Neural progenitor cell (in vitro differentiated cells): ENCODE measurements around the gene CERS6. TPM values are rescaled to one million over a fixed set of nuclear protein-coding genes. Genes with fewer than 3 reads are reported as not detected.
"Not testable (repeated sequence)": the region's sequence is repeated elsewhere in the genome, so short reads cannot be mapped to it uniquely, and the experiment has no call there.

ENCODE experiments used
- DNase-seq: peaks from one replicate; pipeline ENCODE4 v3.0.0-alpha.2; 2016; ENCODE audit warnings: low spot score
- H2AFZ ChIP-seq: fragments of 200-600 bp; sonication (generic); replicated peaks from 2 replicates; pipeline ENCODE4 v1.6.1; 2016; ENCODE audit warnings: antibody characterized with exemption
- H3F3A ChIP-seq: fragments of 200-600 bp; sonication (generic); 2 replicates; pipeline ENCODE4 v1.6.1; 2016; ENCODE audit warnings: antibody characterized with exemption, low read depth
- H3K27ac ChIP-seq: fragments of 200-600 bp; sonication (generic); 2 replicates; pipeline ENCODE4 v1.5.1; 2016; ENCODE audit warnings: mild to moderate bottlenecking
- H3K27me3 ChIP-seq: fragments of 200-600 bp; sonication (generic); 2 replicates; pipeline ENCODE4 v1.6.1; 2016; ENCODE audit warnings: mild to moderate bottlenecking, moderate library complexity
- H3K36me3 ChIP-seq: fragments of 200-600 bp; sonication (generic); 2 replicates; pipeline ENCODE4 v1.5.1; 2016
- H3K4me1 ChIP-seq: fragments of 200-600 bp; sonication (generic); 2 replicates; pipeline ENCODE4 v1.6.1; 2016; ENCODE audit warnings: mixed run types
- H3K4me2 ChIP-seq: fragments of 200-600 bp; sonication (generic); 2 replicates; pipeline ENCODE4 v1.6.1; 2016
- H3K4me3 ChIP-seq: fragments of 200-600 bp; sonication (generic); 2 replicates; pipeline ENCODE4 v1.5.1; 2016
- H3K79me2 ChIP-seq: fragments of 200-600 bp; sonication (generic); 2 replicates; pipeline ENCODE4 v1.6.1; 2016; ENCODE audit warnings: low read depth
- H3K9ac ChIP-seq: fragments of 200-600 bp; sonication (generic); 2 replicates; pipeline ENCODE4 v1.6.1; 2016
- H3K9me3 ChIP-seq: fragments of 200-600 bp; sonication (generic); 2 replicates; pipeline ENCODE4 v1.5.1; 2016; ENCODE audit warnings: low read depth
- H4K20me1 ChIP-seq: fragments of 200-600 bp; sonication (generic); 2 replicates; pipeline ENCODE4 v1.6.1; 2016; ENCODE audit warnings: low read depth
- H3K27ac Mint-ChIP-seq: 3 replicates; pipeline ENCODE4 v1.8.0; 2021; ENCODE audit warnings: mixed read lengths
- H3K27me3 Mint-ChIP-seq: 2 replicates; pipeline ENCODE4 v1.8.0; 2022; ENCODE audit warnings: low read depth, mild to moderate bottlenecking, inconsistent platforms, moderate library complexity, mixed read lengths; ENCODE audit not compliant: insufficient read depth
- H3K36me3 Mint-ChIP-seq: 3 replicates; pipeline ENCODE4 v1.8.0; 2021; ENCODE audit warnings: mixed read lengths
- H3K4me1 Mint-ChIP-seq: 3 replicates; pipeline ENCODE4 v1.8.0; 2021; ENCODE audit warnings: mixed read lengths
- H3K4me3 Mint-ChIP-seq: 3 replicates; pipeline ENCODE4 v1.8.0; 2021; ENCODE audit warnings: mild to moderate bottlenecking, moderate library complexity, mixed read lengths
- H3K9me3 Mint-ChIP-seq: 3 replicates; pipeline ENCODE4 v1.8.0; 2020; ENCODE audit warnings: mixed read lengths
- CTCF ChIP-seq: fragments of 200-600 bp; sonication (generic); IDR thresholded peaks from 2 replicates; pipeline ENCODE4 v1.5.1; 2017; ENCODE audit warnings: antibody characterized with exemption, mild to moderate bottlenecking
- EZH2 ChIP-seq: fragments of 200-600 bp; sonication (generic); IDR thresholded peaks from 2 replicates; pipeline ENCODE4 v1.6.1; 2017; ENCODE audit warnings: antibody characterized with exemption, mild to moderate bottlenecking, moderate library complexity
- EZH2phosphoT487 ChIP-seq: fragments of 200-600 bp; sonication (generic); IDR thresholded peaks from 2 replicates; pipeline ENCODE4 v1.6.1; 2017; ENCODE audit warnings: antibody characterized with exemption
- total RNA-seq: library from RNA; depleted of rRNA; stranded (reverse); fragments of >200 nt; gene quantifications from 2 replicates; pipeline ENCODE4 v1.2.3, GENCODE V29; 2015; ENCODE audit warnings: low replicate concordance

CERS6 gene
- total RNA-seq, 1 donor from 2014 or later, result 50.8 TPM

GRCh38 chr2:168767258-168767657 is 311.2 kb downstream of the CERS6 start:
- Histone ChIP-seq H3K9me3 (no peaks in the 10 kb centered on the region), H2AFZ (no peak overlapping the region), H3K36me3 (peaks cover 10% of the 10 kb centered on the region), H3F3A (no peaks in the 10 kb centered on the region), H3K4me1 (no peaks in the 10 kb centered on the region), H3K9ac (no peak overlapping the region), H3K27me3 (no peaks in the 10 kb centered on the region), H3K4me3 (no peak overlapping the region), H3K4me2 (no peak overlapping the region), H3K27ac (no peak overlapping the region), H4K20me1 (no peaks in the 10 kb centered on the region), H3K79me2 (no peaks in the 10 kb centered on the region)
- Mint-ChIP-seq H3K4me3 (no peak overlapping the region), H3K4me1 (no peaks in the 10 kb centered on the region), H3K27ac (no peak overlapping the region), H3K9me3 (peaks cover 3% of the 10 kb centered on the region), H3K36me3 (peaks cover 27% of the 10 kb centered on the region), H3K27me3 (no peaks in the 10 kb centered on the region)
- TF ChIP-seq EZH2phosphoT487 (no peak), EZH2 (no peak), CTCF (no peak)
- DNase-seq, result no peak

- H3K4me2 ChIP-seq, H3K4me3 Mint-ChIP-seq, H3F3A ChIP-seq, H3K9me3 Mint-ChIP-seq, H3K4me3 ChIP-seq, DNase-seq, H3K27me3 Mint-ChIP-seq, H3K9me3 ChIP-seq, H3K79me2 ChIP-seq, H4K20me1 ChIP-seq, H3K4me1 Mint-ChIP-seq, H3K36me3 ChIP-seq, H2AFZ ChIP-seq, H3K27ac Mint-ChIP-seq, H3K27me3 ChIP-seq, H3K9ac ChIP-seq, H3K4me1 ChIP-seq, H3K27ac ChIP-seq: not testable (repeated sequence)
- H3K36me3 Mint-ChIP-seq, result peaks cover 29% of the 10 kb centered on the region
Observed at GRCh38 chr2:168768357-168768756, 312.3 kb downstream of the CERS6 start.

- no peaks in the 10 kb centered on the region for H3K27me3 ChIP-seq
- H3K27ac ChIP-seq, result no peak overlapping the region
- H3K4me2 ChIP-seq, result no peak overlapping the region
- TF ChIP-seq EZH2 (no peak), EZH2phosphoT487 (no peak), CTCF (no peak)
- no peaks in the 10 kb centered on the region for H3F3A ChIP-seq
- H3K4me1 ChIP-seq, result no peaks in the 10 kb centered on the region
- H3K4me3 ChIP-seq, result no peak overlapping the region
- Mint-ChIP-seq H3K4me3 (no peak overlapping the region), H3K4me1 (no peaks in the 10 kb centered on the region), H3K27me3 (no peaks in the 10 kb centered on the region), H3K27ac (no peak overlapping the region), H3K36me3 (peaks cover 31% of the 10 kb centered on the region), H3K9me3 (peaks cover 5% of the 10 kb centered on the region)
- H3K79me2 ChIP-seq, result no peaks in the 10 kb centered on the region
- H2AFZ ChIP-seq, result no peak overlapping the region
- H3K9me3 ChIP-seq, result no peaks in the 10 kb centered on the region
- H3K36me3 ChIP-seq, result peaks cover 10% of the 10 kb centered on the region
- DNase-seq, result no peak
- no peaks in the 10 kb centered on the region for H4K20me1 ChIP-seq
- no peak overlapping the region for H3K9ac ChIP-seq
Observed at GRCh38 chr2:168770796-168771195, 314.7 kb downstream of the CERS6 start.

GRCh38 chr2:168772704-168773103 is 316.6 kb downstream of the CERS6 start:
- H3K4me3 ChIP-seq, result no peak overlapping the region

More at GRCh38 chr2:168772704-168773103, 316.6 kb downstream of the CERS6 start:
- Histone ChIP-seq H3K27me3 (no peaks in the 10 kb centered on the region), H3K79me2 (no peaks in the 10 kb centered on the region), H3K27ac (no peak overlapping the region), H3K36me3 (peaks cover 10% of the 10 kb centered on the region), H3K9ac (no peak overlapping the region), H3K4me2 (no peak overlapping the region), H3K4me1 (no peaks in the 10 kb centered on the region), H3K9me3 (no peaks in the 10 kb centered on the region), H3F3A (peaks cover 6% of the 10 kb centered on the region), H4K20me1 (no peaks in the 10 kb centered on the region), H2AFZ (no peak overlapping the region)
- Mint-ChIP-seq H3K27me3 (no peaks in the 10 kb centered on the region), H3K27ac (no peak overlapping the region), H3K4me3 (no peak overlapping the region), H3K9me3 (peaks cover 9% of the 10 kb centered on the region), H3K36me3 (peaks cover 21% of the 10 kb centered on the region), H3K4me1 (no peaks in the 10 kb centered on the region)
- TF ChIP-seq EZH2, result no peak
- no peak for TF ChIP-seq CTCF
- TF ChIP-seq EZH2phosphoT487, result no peak
- DNase-seq, result no peak
